GM12891 (cell line): ENCODE data around the gene USP31.

Experiments
- DNase-seq: peaks from one replicate; pipeline ENCODE4 v3.0.0; 2011; ENCODE audit warnings: low spot score; ENCODE audit not compliant: insufficient read length
- FAIRE-seq: peaks from 2 replicates; lab custom pipeline; 2011; peaks lifted over from hg19 to GRCh38; lab: Jason Lieb, UNC
- PAX5 ChIP-seq: IDR thresholded peaks from 2 replicates; pipeline ENCODE4 v1.6.1; 2011; ENCODE audit warnings: low read length, moderate library complexity, mild to moderate bottlenecking; ENCODE audit not compliant: insufficient read depth, severe bottlenecking
- POLR2A ChIP-seq: IDR thresholded peaks from 2 replicates; pipeline ENCODE4 v1.6.1; 2011; ENCODE audit warnings: low read depth, low read length, control low read depth
- POLR2AphosphoS5 ChIP-seq: IDR thresholded peaks from 2 replicates; pipeline ENCODE4 v1.6.1; 2011; ENCODE audit warnings: low read depth, low read length, control low read depth
- POU2F2 ChIP-seq: IDR thresholded peaks from 2 replicates; pipeline ENCODE4 v1.6.1; 2011; ENCODE audit warnings: low read depth, mild to moderate bottlenecking, control low read depth, low read length, moderate library complexity
- SPI1 ChIP-seq: IDR thresholded peaks from 2 replicates; pipeline ENCODE4 v1.6.1; 2011; ENCODE audit warnings: low read depth, low read length, control low read depth
- TAF1 ChIP-seq: IDR thresholded peaks from 2 replicates; pipeline ENCODE4 v1.6.1; 2011; ENCODE audit warnings: low read depth, low read length, control low read depth

USP31 gene

DNA sequence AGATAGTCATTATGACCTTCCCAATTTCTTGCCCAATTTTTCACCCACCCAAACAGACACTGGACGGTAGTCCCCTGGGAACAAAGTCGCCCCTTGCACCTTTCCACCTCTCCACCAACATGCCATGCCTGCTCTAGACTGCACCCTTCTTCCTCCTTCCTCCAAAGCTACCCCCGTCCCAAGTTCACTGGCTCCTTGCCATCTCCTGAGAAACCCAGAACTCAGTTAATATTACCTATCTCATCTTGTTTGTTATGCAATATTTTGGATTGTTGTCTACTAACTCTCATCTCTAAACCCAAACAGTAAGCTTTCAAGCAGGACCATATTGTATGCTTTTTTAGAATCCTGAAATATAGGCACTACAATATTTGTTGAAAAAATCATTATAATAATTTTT lies 63.3 kb downstream of the USP31 start:
- no peak for TF ChIP-seq POLR2A
- no peak for TF ChIP-seq SPI1
- no peak for TF ChIP-seq TAF1
- TF ChIP-seq POLR2AphosphoS5 = no peak
- no peak for TF ChIP-seq POU2F2
- TF ChIP-seq PAX5 = no peak
- no peak for DNase-seq
- no peak for FAIRE-seq

- no peak for FAIRE-seq
- DNase-seq = no peak
- TF ChIP-seq TAF1 (no peak), SPI1 (no peak), PAX5 (no peak), POU2F2 (no peak), POLR2A (no peak), POLR2AphosphoS5 (no peak)
These were observed 67.0 kb downstream of the USP31 start for GRCh38 chr16:23082161-23082788.

DNA sequence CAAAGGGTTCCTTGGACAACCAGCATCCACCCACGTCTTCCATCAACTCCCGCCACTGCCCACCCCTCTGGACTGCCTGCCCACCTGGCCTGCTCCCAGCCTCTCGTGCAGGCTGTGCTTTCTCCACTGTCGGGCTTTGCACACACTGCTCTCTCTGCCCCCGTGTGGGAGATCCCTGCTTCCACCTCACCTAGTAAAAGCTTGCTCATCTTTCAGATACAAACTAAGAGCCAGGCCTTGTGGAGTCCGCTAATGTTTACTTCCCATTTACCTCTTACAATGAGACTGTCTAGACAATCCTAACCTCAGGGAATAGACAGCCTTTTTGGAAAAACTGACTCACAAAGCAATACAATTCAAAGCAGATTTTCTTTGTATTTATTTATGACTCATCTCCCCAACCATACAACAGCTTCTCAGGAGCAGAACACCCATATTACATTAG lies 67.6 kb downstream of the USP31 start:
- TF ChIP-seq SPI1 (no peak), POU2F2 (no peak), POLR2A (no peak), POLR2AphosphoS5 (no peak), TAF1 (no peak), PAX5 (no peak)
- DNase-seq = no peak
- no peak for FAIRE-seq

GRCh38 chr16:23080747-23081146 lies 68.5 kb downstream of the USP31 start:
- TF ChIP-seq POLR2AphosphoS5 (no peak), SPI1 (no peak), POLR2A (no peak), TAF1 (no peak), POU2F2 (no peak), PAX5 (no peak)
- DNase-seq = no peak
- FAIRE-seq = no peak

DNA sequence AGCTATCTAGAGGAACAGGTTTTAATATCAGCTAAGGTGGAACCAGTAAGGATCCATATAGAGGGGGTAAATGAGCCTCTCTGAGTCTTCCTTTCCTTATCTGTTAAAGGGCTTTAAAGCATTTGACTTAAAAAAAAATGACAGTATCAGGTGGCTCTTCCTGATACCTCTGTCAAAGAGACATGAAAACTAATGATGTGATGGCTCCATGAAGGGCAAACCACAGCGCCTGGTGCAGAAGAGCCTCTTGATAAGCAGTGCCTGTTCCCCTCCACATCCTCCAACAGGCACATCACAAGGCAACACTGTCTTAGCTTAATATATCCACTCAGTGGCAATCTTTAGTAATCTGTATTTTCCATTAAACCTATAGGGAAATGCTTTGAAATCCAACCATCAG lies 68.9 kb downstream of the USP31 start:
- no peak for FAIRE-seq
- TF ChIP-seq TAF1 (no peak), POU2F2 (no peak), POLR2AphosphoS5 (no peak), SPI1 (no peak), POLR2A (no peak), PAX5 (no peak)
- no peak for DNase-seq

DNA sequence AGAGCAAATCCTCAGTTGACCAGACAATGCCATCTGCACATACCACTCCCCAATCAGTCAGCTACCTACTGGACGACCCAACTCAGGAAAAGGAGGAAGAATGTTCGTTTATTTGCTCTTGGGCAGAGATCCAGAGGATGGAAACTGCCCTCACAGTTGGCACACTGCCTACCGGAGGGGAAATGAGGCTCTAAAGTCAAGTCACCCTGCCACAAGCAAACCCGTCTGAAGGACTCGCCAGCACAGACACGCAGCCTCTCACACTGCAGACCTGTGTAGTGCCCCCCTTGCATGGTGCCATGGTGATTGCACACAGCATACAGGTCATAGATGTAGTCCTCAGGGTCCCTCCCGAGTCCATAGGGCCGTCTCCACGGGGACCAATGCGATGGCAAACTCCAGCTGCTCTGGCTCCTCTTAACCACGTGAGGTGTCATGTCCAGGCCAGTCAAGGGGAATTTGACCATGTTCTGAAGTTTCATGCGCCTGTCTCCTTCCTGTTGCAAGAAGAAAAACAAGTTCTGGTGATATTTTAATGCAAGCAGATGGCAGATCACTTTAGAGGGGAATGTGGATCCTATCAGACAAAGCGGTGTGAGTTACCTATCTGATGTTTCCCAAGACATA lies 69.5 kb downstream of the USP31 start:
- TF ChIP-seq TAF1 (no peak), POU2F2 (no peak), POLR2A (no peak), PAX5 (no peak), SPI1 (no peak), POLR2AphosphoS5 (no peak)
- DNase-seq (no peak), FAIRE-seq (no peak)

DNA sequence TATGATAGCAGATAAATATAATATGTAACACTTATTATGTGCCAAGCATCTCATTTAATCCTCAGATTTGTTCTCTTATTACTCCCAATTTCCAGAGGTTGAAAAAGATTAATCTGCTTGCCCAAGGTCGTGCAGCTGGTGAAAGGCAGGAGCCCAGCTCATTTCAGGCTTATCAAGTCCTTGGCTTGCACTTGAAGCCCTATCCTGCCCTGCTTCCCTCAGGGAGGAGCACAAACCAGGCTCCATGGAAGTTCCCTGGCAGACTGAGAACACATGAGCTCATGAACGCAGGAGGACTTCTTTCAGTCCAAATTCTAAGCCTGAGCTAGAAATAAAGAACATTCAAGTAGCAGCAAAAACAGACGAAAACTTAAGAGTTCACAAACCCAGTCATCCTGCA lies 74.8 kb downstream of the USP31 start:
- FAIRE-seq (no peak), DNase-seq (no peak)
- TF ChIP-seq PAX5 (no peak), SPI1 (no peak), POLR2A (no peak), POU2F2 (no peak), POLR2AphosphoS5 (no peak), TAF1 (no peak)

GRCh38 chr16:23072769-23073549 lies 76.3 kb downstream of the USP31 start:
- TF ChIP-seq PAX5 = no peak
- TF ChIP-seq SPI1 = no peak
- FAIRE-seq (no peak), DNase-seq (no peak)

DNA sequence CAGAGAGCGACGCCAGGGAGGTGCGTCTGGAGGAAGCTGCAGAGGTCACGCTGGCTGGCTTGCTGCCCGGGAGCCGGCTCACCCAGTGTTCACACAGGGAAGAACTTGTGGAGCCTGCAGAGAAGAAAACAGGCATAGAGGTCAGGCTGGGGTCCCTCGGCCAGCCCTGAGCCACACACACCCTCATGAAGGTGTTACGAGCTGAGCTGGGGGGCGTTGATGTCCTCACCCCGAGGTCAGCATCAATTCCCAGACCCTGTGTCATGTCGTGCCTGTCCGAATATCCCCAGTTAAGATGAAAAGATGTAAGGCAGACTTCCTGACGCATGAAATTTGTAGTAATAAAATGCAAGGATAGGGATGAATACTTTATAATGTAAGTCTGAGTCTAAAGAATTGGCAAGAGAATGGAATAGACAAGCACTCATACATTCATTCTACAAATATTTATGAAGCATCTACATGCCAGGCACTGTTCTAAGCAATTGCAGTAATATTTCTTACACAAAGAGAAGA lies 77.1 kb downstream of the USP31 start:
- TF ChIP-seq POLR2A (no peak), TAF1 (no peak), POLR2AphosphoS5 (no peak), PAX5 (no peak), SPI1 (no peak), POU2F2 (no peak)
- DNase-seq (no peak), FAIRE-seq (no peak)
